ENCODE results near the gene LHPP.

Gene LHPP

GRCh38 chr10:124552691-124553276 is 91.2 kb downstream of the LHPP start:
- DNase-seq (ENCODE audit: low read depth, low spot score), result no peak

GRCh38 chr10:124554085-124554858 is 92.6 kb downstream of the LHPP start:
- DNase-seq (ENCODE audit: low read depth, low spot score), result no peak

- no peak for DNase-seq (ENCODE audit: low read depth, low spot score)
Observed at GRCh38 chr10:124557167-124557566, 95.5 kb downstream of the LHPP start.

GRCh38 chr10:124557648-124558338 is 96.2 kb downstream of the LHPP start:
- no peak for DNase-seq (ENCODE audit: low read depth, low spot score)

DNA sequence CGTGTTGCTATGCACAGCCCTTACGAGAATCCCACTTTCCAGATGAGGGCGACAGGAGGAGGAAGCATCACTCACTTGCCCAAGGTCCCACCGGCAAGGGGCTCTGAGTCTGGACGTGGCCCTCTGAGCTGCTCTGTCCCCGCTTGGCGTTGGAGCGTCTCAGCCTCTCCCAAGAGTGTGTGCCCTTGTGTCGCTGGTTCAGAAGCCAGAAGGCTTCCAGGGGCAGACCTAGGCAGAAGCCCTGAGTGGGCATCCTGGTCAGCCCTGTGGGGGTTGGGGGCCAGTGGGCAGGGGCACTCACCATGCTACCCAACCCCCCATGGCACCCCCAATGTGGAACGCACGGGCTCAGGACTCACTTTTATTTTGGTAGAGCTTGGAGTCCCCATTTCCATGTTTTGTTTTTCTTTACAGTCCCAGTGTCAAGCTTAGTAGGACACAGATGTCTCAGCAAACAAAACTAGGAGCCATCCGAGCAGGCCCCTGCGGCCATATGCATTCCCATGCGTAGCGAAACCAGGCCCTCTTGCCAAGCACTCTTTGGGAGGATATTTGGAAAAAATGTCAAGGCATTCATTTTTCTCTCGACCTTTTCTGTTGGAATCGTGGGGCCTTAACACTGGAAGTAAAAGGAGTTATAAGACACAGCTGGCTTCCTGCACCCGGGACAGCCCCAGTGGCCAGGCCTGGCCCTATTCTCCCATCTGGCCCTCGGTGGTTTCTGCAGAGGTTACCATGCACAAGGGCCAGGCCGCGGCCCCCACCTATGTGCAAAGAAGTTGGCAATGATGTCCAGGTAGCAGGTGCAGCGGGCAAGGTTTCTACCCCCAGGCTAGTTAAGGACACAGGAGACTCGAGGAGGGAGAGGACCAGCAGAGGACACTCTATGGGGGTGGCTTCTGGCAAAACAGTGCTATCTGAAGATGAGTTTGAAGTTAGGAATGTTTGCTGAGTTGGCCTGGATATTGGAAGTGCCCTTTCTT is 97.0 kb downstream of the LHPP start:
- no peak for DNase-seq (ENCODE audit: low read depth, low spot score)

DNA sequence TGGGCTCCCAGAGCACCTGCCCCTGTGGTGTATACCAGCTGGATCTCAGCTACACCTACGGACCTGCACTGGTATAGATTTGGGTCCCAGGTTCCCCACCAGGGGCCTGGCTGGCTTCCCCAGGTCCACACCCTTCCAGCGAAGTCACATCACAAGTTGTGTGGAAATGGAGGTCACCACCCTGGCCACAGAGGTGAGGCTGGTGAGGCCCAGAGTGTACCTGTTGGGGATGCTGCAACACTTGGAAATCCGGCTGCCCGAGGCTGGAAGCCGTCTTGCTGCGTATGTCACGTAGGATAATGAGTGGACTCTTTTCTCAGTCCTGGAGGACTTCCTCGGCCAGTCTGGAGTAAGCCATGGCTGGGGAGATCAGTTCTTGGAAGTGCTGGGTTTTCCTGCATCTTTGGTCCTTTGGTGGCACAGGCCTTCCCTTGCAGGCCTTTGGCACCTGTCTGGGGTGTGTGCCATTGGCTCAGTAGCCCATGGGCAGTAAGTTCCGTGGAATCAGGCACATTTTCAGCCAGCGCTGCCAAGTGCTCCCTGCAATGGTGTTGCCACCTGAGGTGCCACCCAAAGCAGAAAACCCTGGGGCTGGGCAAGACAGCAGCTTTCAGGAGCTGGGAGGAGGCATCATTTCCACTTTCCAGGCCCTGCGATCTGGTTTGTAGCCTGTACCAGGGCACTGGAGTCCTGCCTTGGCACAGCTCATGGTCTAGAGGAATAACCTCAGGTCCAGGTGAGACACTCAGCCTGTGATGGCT is 97.9 kb downstream of the LHPP start:
- DNase-seq (ENCODE audit: low read depth, low spot score), result no peak

DNA sequence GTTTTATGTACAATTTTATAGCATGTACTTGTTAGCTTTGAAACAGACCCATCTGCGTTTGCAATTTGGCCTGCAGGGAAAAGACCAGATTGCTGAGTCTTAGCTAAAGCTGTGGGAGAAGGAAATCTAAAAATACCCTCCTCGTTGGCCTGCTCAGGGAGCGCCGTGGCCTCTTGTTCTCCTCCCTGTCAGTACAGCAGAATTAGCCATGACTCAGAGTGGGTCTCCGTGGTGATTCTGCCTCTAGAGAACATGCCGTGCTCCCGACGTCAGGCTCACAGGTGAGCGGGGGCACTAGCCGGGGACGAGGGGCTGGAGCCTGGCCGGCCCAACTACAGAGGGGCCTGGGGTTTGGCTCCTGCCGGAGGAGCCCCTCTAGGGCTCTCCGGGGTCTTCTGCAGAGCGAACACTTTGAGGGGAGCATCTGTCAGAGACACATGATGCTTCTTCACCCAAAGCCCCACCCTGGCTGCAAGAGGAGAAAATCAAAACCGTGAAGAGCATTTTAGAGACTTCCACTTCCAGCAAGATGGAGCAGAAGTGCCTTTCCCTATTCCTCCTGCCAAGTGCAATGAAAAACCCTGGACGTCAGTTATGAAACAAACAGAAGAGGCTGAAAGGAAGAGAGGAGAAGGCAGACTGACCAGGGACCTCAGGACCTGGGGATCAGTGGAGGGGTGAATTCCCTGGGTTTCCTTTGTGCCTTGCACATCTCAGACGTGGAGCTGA is 98.9 kb downstream of the LHPP start:
- no peak for DNase-seq (ENCODE audit: low read depth, low spot score)

- no peak for DNase-seq (ENCODE audit: low read depth, low spot score)
Observed at GRCh38 chr10:124561206-124561605, 99.6 kb downstream of the LHPP start.

GRCh38 chr10:124562425-124563060 is 100.9 kb downstream of the LHPP start:
- no peak for DNase-seq (ENCODE audit: low read depth, low spot score)

DNA sequence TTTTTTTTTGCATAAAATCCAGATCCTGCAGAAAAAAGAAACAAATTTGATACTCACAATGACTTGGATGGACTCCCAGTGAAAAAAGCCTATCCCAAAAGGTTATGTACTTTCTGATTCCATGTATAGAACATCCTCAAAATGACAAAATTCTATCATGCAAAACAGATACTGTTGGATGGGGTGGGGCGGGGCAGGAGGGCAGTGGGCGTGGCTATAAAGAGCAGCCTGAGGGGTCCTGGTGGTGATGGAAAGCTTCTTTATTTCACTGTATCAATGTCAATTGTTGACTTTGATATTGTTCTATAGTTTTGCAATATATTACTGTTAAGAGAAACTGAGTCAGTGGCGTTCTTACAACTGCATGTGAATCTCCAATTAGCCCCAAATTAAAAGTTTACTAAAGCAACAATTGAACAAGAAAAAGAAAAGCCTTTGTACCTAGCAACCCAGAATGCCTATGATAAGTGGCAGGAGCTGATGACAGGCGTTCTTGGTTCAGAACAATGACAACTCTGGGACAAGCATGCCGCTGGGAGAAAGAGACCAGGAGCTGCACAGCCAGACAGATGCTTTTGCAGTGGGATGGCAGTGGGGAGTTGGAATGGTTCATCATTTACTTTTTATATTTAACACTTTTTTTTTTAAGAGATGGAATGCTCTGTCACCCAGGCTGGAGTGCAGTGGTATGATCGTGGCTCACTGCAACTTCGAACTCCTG is 101.9 kb downstream of the LHPP start:
- DNase-seq (ENCODE audit: low read depth, low spot score), result no peak

DNA sequence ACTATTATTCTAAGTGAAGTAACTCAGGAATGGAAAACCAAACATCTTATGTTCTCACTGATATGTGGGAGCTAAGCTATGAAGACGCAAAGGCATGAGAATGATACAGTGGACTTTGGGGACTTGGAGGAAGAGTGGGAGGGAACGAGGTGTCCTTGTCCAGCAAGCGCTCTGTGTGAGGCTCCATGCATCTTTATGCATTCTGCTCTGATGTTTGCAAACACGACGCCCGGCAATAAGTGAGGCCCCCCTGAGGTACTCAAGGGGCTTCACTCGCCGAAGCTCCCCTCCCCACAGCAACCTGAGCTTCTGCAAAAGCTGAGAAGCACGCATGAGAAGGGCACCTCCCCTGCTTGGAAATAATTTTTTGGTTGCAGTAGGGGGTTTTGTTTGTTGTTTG is 103.3 kb downstream of the LHPP start:
- DNase-seq (ENCODE audit: low read depth, low spot score), result no peak

GRCh38 chr10:124565565-124566221 is 104.1 kb downstream of the LHPP start:
- no peak for DNase-seq (ENCODE audit: low read depth, low spot score)

GRCh38 chr10:124566222-124566888 is 104.7 kb downstream of the LHPP start:
- DNase-seq (ENCODE audit: low read depth, low spot score), result no peak

DNA sequence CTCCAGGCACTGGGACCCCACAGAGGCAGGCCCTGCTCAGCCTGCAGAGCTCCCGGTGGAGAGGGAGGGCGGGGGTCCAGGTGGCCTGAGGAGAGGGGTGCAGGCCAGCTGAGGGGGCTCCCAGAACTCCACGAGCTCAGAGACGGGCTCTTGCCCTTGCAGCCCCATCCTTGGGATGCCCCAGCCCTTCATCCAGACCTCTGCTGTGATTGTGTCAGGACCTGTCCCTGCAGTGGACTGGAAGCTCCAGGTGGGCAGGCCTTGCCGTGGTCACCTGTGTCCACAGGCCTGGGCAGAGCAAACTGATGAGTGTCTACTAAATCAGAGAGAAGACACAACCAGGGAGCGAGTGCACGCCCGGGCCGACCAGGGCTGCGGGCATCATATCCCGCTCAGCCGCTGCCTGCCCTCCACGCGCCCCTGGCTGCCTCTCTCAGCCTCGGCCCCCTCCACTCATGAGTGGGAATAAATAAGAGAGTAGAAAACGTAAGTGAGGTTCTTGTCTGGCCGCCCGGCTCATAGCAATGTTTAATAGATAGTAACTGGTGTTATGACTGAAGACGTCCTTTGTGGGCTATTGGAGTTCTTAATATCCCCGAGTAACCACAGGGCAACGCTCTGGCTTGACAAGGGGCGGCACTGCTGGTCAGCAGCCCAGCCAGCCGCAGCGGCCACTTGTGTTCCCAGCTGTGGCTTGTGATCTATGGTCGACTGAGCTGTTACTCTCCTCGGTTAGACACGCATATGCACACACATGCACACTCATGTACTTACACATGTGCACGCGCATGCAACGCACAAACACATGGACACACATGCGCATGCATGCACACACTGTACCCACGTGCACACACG is 105.6 kb downstream of the LHPP start:
- DNase-seq (ENCODE audit: low read depth, low spot score), result no peak

- no peak for DNase-seq (ENCODE audit: low read depth, low spot score)
Observed at GRCh38 chr10:124568339-124568738, 106.7 kb downstream of the LHPP start.

DNA sequence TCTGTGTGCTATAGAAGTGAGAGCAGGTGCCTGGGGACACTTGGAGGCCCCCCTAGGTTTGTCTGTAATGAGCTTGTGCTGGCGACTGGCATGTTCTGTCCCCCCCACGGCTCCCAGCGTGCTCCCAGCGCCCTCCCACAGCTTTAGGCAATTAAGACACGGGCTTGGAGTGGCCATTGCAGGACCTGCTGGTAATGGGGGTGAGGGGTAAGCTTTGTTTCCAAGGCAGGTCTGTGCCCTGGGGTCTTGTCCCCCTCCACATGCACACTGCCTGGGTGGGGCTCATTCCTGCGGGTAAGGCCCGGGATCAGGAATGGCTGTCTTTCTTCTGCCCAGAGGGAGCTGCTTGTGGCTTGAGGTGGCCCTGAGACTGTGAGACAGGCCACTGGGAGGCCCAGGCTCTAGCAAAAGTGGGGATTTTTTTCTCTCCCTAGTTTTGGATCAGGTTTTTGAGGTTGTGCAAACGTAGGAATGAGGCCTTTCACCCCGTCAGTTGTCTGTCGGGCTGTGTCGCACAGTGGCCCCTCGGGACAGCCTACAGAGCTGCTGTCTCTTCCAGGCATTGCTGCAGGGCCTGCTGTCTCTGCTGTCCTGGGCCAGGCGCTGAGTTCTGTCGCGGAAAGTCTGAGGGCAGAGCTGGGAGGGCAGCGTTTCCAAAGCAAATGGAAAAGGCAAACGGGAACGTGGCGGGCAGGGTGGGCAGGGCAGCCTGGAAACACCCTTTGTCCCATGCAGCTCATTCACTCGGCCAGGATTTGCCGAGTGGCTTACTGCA is 107.4 kb downstream of the LHPP start:
- DNase-seq (ENCODE audit: low read depth, low spot score), result no peak
